ENCODE results near the gene NONO.

- TF ChIP-seq CTCF (IDR thresholded peaks at IDR 0.05), result no peak
- TF ChIP-seq ZFX (IDR thresholded peaks at IDR 0.05; ENCODE audit: borderline replicate concordance), result no peak
Measured at GRCh38 chrX:71298119-71298518, 14.7 kb downstream of the NONO start.

All from 22Rv1 (cell line).